Brain pericyte (primary cell): Measurements from ENCODE around the gene KLHL10.

Source experiments
- DNase-seq: peaks from one replicate; pipeline ENCODE4 v3.0.0-alpha.2; 2012; ENCODE audit warnings: low read depth, low spot score

The KLHL10 gene

DNA sequence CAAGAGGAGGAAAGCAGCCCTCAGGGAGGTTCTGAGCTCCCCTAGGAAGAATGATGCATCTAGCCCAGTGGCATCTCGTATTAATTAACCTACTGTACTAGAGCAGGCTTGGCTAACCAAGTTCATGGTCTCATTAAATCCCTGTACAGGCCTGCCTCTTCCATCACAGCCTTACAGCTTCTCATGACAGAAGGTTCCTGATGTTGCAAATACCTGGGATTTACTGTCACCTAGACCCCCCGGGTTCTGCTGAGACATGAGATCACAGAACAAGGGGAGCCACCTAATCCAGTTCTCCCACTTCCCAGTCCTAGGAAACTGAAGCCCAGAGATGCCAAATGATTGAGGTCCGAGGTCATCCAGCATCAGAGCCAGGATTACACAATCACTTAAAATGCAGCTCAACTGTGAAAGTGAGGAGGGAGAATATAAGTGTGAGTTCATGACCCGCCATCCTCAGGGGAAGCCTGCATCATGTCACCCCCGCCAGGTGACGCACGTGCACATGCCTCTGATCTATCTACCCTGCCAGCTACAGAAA lies 57.2 kb downstream of the KLHL10 start:
- DNase-seq: peak; percentile 78

DNA sequence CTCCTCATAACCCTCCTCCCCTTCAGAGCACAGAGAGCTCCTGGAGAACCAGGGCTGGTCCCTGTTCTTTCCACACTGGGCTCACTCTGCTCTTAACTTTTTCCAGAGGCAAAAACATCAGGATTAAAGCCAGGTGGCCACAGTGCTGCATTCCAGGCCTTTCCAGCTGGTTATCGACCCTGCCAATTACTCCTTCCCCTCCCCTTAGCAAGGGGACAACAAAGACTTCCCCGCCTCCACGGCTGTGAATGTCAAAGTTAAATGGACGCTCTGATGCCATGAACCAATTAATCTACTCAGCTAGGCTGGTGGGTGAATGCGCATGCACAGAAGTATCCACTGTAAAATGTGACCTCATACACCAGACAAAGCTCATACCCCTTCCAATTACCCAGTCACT lies 58.0 kb downstream of the KLHL10 start:
- no peak for DNase-seq

GRCh38 chr17:41896726-41897125 lies 59.1 kb downstream of the KLHL10 start:
- no peak for DNase-seq
